Measurements from ENCODE around the gene NEDD4L.
A peak's percentile ranks its signal among the peaks of the same experiment; 100 is the strongest.

The NEDD4L gene

GRCh38 chr18:58161659-58162058 lies 117.6 kb downstream of the NEDD4L start (continued):
- TF ChIP-seq ZBTB17 (tag by site-specific recombination; IDR thresholded peaks at IDR 0.05) (peak; percentile 38; the same call in 1 of the 2 replicates), ZNF76 (tag by site-specific recombination; IDR thresholded peaks at IDR 0.05; ENCODE audit: borderline replicate concordance, low read depth) (peak; percentile 44; the same call in 1 of the 2 replicates), YY2 (tag by site-specific recombination; IDR thresholded peaks at IDR 0.05) (no peak), ZNF521 (tag by site-specific recombination; IDR thresholded peaks at IDR 0.05) (no peak)
- TF ChIP-seq, protein P1, sequence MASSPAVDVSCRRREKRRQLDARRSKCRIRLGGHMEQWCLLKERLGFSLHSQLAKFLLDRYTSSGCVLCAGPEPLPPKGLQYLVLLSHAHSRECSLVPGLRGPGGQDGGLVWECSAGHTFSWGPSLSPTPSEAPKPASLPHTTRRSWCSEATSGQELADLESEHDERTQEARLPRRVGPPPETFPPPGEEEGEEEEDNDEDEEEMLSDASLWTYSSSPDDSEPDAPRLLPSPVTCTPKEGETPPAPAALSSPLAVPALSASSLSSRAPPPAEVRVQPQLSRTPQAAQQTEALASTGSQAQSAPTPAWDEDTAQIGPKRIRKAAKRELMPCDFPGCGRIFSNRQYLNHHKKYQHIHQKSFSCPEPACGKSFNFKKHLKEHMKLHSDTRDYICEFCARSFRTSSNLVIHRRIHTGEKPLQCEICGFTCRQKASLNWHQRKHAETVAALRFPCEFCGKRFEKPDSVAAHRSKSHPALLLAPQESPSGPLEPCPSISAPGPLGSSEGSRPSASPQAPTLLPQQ (tag by site-specific recombination; IDR thresholded peaks at IDR 0.05): no peak
- TF ChIP-seq, protein P2, sequence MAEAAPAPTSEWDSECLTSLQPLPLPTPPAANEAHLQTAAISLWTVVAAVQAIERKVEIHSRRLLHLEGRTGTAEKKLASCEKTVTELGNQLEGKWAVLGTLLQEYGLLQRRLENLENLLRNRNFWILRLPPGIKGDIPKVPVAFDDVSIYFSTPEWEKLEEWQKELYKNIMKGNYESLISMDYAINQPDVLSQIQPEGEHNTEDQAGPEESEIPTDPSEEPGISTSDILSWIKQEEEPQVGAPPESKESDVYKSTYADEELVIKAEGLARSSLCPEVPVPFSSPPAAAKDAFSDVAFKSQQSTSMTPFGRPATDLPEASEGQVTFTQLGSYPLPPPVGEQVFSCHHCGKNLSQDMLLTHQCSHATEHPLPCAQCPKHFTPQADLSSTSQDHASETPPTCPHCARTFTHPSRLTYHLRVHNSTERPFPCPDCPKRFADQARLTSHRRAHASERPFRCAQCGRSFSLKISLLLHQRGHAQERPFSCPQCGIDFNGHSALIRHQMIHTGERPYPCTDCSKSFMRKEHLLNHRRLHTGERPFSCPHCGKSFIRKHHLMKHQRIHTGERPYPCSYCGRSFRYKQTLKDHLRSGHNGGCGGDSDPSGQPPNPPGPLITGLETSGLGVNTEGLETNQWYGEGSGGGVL (tag by site-specific recombination; IDR thresholded peaks at IDR 0.05): 0 out of 2 replicates have a peak, but pooled peaks have one; percentile 23

DNA sequence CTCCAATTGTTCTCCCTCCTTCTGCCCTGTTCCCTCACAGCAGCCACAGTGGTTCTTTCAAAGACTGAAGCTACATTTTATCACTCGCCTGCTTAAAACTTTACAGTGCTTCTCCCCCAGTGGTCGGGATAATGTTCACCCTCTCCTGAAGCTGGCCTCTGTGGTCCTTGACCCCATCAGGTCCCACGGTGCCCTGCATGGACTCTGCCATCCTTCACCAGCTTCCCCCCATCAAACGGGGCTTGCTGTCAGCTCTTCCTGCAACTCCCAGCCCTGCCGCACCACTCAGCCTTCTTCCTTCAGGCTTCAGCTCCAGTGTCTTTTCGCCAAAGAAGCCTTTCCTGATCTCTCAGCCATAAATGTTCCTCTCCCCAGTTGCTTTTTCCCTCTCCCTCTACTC lies 118.1 kb downstream of the NEDD4L start:
- CTCF ChIA-PET: interaction anchor here (0.8 kb wide), 2 partner anchors 19 to 26 kb away, joined by 3 to 6 read pairs; no protein-coding TSS in a partner anchor
- peaks cover 18% of the 10 kb centered on the region for H3K4me1 ChIP-seq (ENCODE audit: control insufficient read depth, insufficient read depth, low read length)
- TF ChIP-seq ZNF114 (tag by site-specific recombination; IDR thresholded peaks at IDR 0.05) (no peak), GFI1B (tag by site-specific recombination; IDR thresholded peaks at IDR 0.05) (no peak), ZBTB48 (tag by site-specific recombination; IDR thresholded peaks at IDR 0.05) (no peak), ZNF302 (tag by site-specific recombination; IDR thresholded peaks at IDR 0.05; ENCODE audit: low read depth) (no peak), ZNF350 (tag by site-specific recombination; IDR thresholded peaks at IDR 0.05) (no peak), GLIS1 (tag by site-specific recombination; IDR thresholded peaks at IDR 0.05) (no peak), ZNF626 (tag by site-specific recombination; IDR thresholded peaks at IDR 0.05) (no peak), ZNF133 (tag by site-specific recombination; IDR thresholded peaks at IDR 0.05) (no peak), ZNF37A (tag by site-specific recombination; IDR thresholded peaks at IDR 0.05) (no peak), ZNF221 (tag by site-specific recombination; IDR thresholded peaks at IDR 0.05; ENCODE audit: borderline replicate concordance) (no peak), ZBTB21 (tag by site-specific recombination; IDR thresholded peaks at IDR 0.05) (no peak)
- H3K4me3 ChIP-seq (ENCODE audit: low read depth, low read length): no peak overlapping the region
- POLR2A ChIA-PET: no interaction called here
- H3K9me3 ChIP-seq (ENCODE audit: control insufficient read depth, insufficient read depth, low read depth, low read length): no peaks in the 10 kb centered on the region
- no peaks in the 10 kb centered on the region for H3K36me3 ChIP-seq (ENCODE audit: control insufficient read depth in 2 of 2, insufficient read depth in 1 of 2, low read length in 2 of 2)
- no peak overlapping the region for H3K27ac ChIP-seq (ENCODE audit: extremely low read depth, low read depth, low read length)

DNA sequence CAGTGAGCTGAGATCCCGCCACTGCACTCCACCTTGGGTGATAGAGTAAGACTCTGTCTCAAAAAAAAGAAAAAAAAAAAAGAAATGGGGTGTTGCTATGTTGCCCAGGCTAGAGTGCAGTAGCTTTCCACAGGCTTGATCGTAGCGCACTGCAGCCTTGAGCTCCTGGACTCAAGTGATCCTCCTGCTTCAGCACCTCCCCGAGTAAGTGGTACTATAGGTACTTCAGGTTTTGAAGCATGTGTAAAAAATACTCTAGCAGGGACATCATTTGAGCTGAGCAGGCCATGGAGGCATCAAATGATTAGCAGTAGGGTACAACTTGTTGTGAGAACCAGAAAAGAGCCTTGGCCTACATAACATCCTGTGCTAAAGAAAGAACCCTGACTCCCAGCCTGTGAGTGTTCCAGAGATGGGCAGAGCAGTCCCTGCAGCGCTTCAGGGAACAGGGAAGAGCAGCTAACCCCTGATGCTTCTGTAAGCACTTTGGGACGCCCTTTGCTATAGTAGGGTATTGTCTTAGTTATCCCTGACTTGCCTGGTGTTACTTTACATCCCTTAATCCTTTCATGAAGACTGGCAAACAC lies 119.1 kb downstream of the NEDD4L start:
- H3K27ac ChIP-seq (ENCODE audit: extremely low read depth, low read depth, low read length): no peak overlapping the region
- no peaks in the 10 kb centered on the region for H3K9me3 ChIP-seq (ENCODE audit: control insufficient read depth, insufficient read depth, low read depth, low read length)
- H3K36me3 ChIP-seq (ENCODE audit: control insufficient read depth in 2 of 2, insufficient read depth in 1 of 2, low read length in 2 of 2): no peaks in the 10 kb centered on the region
- no peak overlapping the region for H3K4me3 ChIP-seq (ENCODE audit: low read depth, low read length)
- ChIA-PET CTCF (interaction anchor here (0.7 kb wide), 1 partner anchor 16 kb away, joined by 3 read pairs; no protein-coding TSS in a partner anchor), POLR2A (no interaction called here)
- H3K4me1 ChIP-seq (ENCODE audit: control insufficient read depth, insufficient read depth, low read length): peaks cover 18% of the 10 kb centered on the region
- TF ChIP-seq ZNF155 (tag by site-specific recombination; IDR thresholded peaks at IDR 0.05): no peak
- TF ChIP-seq, protein P3, sequence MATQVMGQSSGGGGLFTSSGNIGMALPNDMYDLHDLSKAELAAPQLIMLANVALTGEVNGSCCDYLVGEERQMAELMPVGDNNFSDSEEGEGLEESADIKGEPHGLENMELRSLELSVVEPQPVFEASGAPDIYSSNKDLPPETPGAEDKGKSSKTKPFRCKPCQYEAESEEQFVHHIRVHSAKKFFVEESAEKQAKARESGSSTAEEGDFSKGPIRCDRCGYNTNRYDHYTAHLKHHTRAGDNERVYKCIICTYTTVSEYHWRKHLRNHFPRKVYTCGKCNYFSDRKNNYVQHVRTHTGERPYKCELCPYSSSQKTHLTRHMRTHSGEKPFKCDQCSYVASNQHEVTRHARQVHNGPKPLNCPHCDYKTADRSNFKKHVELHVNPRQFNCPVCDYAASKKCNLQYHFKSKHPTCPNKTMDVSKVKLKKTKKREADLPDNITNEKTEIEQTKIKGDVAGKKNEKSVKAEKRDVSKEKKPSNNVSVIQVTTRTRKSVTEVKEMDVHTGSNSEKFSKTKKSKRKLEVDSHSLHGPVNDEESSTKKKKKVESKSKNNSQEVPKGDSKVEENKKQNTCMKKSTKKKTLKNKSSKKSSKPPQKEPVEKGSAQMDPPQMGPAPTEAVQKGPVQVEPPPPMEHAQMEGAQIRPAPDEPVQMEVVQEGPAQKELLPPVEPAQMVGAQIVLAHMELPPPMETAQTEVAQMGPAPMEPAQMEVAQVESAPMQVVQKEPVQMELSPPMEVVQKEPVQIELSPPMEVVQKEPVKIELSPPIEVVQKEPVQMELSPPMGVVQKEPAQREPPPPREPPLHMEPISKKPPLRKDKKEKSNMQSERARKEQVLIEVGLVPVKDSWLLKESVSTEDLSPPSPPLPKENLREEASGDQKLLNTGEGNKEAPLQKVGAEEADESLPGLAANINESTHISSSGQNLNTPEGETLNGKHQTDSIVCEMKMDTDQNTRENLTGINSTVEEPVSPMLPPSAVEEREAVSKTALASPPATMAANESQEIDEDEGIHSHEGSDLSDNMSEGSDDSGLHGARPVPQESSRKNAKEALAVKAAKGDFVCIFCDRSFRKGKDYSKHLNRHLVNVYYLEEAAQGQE (tag by site-specific recombination; IDR thresholded peaks at IDR 0.05): no peak
- no peak for TF ChIP-seq ZNF658 (tag by site-specific recombination; IDR thresholded peaks at IDR 0.05)
- no peak for TF ChIP-seq YY1 (tag by site-specific recombination; IDR thresholded peaks at IDR 0.05)
- no peak for TF ChIP-seq SP7 (tag by site-specific recombination; IDR thresholded peaks at IDR 0.05)
- no peak for TF ChIP-seq ZNF548 (tag by site-specific recombination; IDR thresholded peaks at IDR 0.05)
- TF ChIP-seq ZNF391 (tag by site-specific recombination; IDR thresholded peaks at IDR 0.05; ENCODE audit: borderline replicate concordance, low read depth): no peak
- no peak for TF ChIP-seq ZNF335 (tag by site-specific recombination; conservative IDR thresholded peaks at IDR 0.05)
- TF ChIP-seq ZNF558 (tag by site-specific recombination; IDR thresholded peaks at IDR 0.05): no peak
- TF ChIP-seq ZBTB8A (tag by site-specific recombination; IDR thresholded peaks at IDR 0.05): no peak
- TF ChIP-seq ZNF221 (tag by site-specific recombination; IDR thresholded peaks at IDR 0.05; ENCODE audit: borderline replicate concordance): no peak
- TF ChIP-seq, protein P4, sequence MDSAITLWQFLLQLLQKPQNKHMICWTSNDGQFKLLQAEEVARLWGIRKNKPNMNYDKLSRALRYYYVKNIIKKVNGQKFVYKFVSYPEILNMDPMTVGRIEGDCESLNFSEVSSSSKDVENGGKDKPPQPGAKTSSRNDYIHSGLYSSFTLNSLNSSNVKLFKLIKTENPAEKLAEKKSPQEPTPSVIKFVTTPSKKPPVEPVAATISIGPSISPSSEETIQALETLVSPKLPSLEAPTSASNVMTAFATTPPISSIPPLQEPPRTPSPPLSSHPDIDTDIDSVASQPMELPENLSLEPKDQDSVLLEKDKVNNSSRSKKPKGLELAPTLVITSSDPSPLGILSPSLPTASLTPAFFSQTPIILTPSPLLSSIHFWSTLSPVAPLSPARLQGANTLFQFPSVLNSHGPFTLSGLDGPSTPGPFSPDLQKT (IDR thresholded peaks at IDR 0.05; ENCODE audit: borderline replicate concordance, low read depth, low read length): no peak
